ENCODE measurements around the gene DENND2D.
A peak's percentile ranks its signal among the peaks of the same experiment; 100 is the strongest.
"Not testable (repeated sequence)": the region's sequence is repeated elsewhere in the genome, so short reads cannot be mapped to it uniquely, and the experiment has no call there.

The DENND2D gene

DNA sequence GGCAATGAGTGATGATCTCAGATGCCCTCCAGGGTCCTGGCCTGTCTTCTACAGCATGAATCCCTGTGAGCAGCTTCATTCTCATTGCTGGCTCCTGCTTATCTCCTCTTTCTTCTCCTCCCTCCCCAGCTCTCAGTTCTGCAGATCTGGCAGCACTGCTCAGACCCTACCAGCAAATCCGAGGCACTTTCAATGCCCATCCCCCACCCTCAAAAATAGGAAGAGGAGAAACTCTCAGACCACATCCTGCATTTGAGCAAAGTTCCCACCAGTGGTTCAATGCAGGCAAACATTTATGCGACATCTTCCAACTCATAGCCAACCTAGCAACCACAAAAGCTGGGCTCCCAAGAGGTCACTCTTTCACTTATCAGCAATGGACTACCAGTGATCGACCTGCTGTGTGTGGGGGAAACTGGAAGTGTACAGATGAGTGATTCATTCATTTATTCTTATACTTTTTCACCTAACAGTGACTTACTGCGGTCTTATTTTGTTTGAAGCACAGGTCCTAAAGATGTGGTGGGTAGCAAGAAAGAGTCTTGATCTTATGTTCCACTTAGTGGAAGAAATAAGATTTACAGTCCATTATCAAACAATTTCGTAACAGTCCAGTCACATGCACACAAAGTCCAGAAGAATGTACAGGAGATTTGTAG lies 21.3 kb upstream of the DENND2D start:
- no peak for DNase-seq

DNA sequence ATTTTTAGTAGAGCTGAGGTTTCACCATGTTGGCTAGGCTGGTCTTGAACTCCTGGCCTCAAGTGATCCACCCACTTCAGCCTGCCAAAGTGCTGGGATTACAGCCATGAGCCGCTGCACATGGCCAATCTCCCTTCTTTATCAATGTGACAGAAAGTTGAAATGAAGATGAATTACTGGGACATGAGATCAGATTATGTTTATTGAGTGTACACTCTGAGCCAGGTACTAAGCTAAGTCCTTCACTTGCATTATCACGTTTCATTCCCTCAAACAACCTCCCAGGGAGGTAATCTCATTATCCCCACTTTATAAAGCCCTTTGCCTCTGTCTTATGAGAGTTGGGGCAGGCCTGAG lies 20.8 kb upstream of the DENND2D start:
- no peak for DNase-seq

DNA sequence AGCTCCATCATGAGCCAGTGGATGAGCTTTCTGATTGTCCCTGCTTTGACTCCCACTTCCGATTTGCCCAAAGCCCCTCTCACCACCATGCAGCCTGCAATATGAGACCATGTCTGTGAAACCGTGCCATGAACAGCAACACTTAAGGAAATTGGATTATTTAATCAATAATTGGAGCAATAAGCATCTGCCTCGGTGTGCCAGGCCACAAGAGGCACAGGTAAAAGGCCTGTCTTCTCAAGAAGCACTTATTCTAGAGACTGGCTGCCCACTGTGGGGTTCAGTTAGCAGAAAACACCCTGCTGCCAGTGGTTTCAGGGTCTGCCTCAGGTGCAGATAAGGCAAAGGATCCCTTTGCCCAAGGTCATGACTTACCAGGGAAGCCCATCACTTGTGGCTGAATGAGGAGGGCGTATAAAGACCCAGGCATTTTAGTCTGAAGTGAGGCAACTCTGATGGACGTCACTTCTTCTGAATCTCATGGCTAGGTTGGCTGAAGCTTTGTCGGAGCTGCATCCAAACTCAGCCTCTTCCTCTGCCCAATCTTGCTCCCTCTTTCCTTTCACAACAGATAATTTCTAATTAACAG lies 19.9 kb upstream of the DENND2D start:
- no peak for DNase-seq

DNA sequence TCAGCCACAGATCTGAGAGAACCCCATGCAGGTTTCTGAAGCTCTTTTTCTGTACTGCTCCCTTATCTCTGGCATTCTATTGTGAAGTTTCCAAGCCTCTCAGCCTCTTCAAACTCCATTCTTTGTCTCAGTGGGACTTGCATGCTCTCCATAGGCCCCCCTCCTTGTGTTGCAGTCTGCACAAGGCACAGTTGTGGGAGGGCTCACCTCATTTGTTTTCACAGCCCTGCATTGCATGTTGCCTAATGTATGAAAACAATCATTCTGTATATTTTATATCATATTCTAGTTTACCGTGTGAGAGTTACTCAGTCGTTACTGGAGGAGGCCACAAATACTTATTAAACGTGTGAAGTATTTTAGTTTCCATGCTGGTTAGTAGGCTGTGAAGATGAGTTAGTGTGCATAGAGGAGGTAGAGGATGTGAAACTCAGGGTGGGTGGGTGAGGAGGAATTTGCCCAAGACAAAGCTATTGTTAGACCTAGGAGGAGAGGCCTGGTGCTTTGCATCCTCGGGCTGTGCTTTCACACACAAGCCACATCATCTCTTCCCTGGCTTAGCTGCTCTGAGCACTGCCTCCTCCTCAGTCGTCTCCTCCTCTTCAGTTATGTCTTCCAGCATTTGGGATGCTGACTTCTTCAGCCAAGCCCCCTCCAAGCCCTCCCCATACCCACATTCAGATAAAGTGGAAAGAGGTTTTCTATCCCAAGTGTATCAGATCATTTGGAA lies 19.3 kb upstream of the DENND2D start:
- DNase-seq = no peak

DNA sequence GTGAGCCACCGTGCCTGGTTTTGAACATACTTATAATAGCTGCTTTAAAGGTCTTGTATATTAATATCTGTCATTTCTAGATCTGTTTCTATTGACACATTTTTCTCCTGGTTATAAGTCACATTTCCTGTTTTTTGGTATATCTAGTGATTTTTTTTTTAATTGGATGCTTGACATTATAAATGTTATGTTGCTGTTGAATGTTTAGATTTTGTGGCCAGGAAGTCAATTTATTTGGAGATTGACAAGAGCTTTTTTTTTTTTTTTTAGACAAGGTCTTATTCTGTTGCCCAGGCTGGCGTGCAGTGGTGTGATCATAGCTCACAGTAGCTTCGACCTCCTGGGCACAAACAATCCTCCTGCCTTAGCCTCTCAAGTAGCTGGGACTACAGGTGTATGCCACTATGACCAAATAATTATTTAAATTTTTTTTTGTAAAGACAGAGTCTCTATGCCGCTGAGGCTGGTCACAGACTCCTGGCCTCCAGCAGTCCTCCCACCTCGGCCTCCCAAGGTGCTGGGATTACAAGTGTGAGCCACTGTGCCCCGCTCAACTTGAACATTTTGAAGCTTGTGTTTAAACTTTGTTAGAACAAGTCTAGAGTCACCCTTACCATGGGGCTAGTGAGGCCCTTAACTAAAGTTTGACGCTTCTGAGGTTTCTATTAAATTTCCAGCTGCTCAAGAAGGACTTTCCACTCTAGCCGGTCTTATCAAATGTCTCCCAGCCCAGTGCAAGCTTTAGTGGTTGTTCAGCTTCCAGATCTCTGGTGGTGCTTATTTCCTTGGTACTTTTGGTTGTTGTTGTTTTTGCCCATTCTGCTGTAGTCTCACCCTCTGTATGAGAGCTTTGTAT lies 18.5 kb upstream of the DENND2D start:
- no peak for DNase-seq

DNA sequence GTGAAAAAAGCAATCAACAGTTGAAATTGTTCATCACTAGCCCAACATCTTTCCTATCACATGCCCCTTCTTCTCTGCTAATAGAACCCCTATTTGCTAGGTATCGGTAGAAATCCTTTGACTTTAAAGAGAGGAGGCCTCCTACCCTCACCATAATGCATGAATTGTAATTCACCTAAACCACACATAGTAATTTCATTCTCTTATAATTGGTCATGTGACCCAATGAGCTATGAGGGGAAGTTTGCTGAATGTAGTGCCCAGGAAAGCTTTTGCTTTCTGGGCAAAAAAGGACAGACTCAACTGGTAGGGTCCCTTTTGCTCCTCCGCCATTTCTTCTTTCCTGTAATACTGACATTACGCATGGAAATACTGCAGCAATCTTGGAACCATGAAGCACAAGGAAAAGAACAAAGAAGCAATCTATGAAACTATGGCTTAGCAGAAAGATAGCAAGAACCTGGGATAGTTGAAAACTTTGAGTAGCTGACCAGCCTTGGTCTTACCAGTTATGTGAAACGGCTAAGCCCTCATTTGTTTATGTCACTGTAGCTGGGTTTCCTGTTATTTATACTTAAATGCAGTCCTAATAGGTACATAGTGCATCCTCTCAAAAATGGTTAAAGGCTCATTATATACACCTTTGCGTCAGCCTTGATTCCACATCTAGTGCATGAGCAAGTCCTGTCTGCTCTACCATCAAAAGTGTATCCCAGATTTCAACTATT lies 16.9 kb upstream of the DENND2D start:
- DNase-seq = no peak

DNA sequence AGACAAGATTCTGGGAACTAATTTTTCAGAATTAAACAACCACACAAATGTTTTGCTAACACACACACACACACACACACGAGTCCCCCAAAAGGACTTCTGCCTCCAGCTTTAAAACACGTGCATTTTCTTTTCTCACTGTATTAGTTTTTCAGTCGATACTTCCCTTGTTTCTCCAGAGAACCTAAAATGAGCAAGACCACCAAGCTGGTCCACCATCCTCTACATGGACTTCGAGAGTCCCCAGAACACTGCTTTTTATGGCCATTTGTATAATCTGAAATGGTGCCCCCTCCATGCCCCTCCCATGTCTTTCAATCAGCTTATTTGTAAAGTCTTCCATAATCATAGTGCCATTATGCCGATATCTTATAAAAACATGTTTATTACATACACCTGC lies 16.3 kb upstream of the DENND2D start:
- DNase-seq = no peak

DNA sequence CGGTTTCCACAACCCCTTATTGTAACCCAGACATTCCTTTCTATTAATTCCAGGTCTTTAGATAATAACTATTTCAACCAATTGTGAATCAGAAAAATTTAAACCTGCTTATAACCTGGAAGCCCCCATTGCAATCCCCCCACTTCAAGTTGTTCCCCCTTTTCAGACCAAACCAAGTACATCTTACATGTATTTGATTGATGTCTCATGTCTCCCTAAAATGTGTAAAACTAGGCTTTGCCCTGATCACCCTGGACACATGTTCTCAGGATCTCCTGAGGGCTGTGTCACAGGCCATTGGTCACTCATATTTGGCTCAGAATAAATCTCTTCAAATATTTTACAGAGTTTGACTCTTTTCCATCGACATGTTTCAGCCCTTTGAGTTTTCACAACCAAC lies 14.8 kb upstream of the DENND2D start:
- not testable (repeated sequence) for DNase-seq

DNA sequence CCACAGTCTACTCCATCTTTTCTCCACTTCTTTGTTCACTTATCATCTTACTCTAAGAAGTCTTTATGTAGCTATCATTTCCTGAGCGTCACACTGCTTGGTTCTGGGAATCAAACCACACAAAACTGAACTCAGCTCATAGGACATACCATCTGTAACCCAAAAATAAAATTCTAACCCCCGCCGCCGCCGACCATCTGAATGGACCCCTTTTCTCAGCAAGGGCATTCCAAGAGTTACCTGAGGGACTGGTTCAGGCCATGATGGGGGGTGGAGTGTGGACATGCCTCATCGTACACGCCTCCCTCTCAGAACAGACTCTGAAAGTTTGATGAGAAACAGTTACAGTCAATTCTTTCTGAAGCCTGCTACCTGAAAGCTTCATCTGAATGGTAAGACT lies 14.4 kb upstream of the DENND2D start:
- no peak for DNase-seq

DNA sequence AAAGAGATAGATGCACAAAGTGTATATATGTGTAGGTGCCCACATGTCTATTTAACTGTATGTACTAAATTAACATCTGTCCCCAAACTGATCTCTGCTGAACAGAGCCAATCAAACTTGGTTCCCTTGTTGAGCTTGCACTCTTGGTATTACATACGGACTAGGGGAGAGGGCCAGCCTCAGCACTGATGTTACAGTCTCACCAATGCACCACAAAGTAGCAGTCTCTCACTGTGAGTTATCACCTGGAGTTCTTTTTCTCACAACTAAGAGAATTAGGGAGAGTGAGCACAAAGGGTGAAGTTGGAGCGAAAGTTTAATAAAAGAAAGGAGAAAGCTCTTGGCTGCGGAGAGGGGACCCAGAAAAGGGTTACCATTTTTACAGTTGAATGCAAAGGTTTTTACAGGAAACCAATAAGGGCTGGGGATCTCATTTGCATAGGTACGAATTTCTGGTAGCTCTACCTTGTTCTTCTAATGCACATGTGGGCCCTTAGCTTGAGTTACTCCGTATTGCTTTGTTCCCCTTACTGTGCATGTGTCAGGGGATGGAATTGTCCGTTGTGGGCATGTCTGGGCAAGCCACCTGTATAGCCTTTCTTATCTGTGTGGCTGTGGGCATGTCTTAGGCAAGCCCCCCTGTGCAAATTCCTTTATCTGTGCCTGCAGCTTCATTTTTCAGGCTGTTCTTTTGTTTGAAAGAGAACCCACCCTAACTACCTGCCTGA lies 13.8 kb upstream of the DENND2D start:
- DNase-seq = no peak

DNA sequence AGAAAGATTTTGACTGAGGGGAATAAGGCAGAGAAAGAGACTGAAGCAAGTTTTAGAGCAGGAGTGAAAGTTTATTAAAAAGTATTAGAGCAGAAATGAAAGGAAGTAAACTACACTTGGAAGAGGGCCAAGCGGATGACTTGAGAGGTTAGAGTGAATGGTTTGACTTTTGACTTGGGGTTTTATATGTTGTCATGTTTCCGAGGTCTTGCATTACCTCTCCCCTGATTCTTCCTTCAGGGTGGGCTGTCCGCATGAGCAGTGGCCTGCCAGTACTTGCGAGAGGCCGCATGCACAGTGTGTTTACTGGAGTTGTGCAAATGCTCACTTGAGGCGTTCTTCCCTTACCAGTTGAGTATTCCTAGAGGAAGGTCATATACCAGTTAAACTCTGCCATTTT lies 13.0 kb upstream of the DENND2D start:
- no peak for DNase-seq

DNA sequence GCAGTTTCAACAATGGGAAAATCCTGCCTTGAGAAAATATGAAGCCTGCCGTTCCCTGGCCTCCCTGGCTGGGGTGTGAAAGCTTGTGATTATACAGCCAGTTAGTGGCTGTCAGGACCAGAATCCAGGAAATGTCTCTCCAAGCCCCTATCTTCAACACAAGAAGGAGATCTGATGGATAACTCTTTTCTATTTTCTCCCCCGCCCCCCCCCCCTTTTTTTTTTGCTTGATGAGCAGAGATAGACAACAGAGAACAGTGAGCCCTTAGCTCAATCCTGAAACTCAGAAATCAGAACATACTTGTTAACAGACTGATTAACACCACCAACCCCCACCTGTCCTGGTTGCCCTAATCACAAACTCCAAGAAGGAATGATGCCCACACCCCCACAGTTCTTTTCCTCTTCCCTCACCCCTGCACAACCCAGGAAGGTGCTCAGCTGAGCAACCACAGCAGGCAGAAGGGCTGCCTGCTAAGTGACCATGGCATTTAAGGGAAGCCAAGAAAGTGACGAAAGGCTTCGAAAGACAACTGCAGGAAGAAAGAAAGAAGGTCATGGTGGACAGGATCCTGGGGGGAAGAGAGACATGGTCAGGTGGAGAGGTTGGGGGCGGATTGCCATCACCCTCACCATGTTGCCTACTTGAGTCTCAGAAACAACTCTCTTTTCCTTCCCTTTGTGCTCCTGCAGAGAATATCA lies 12.3 kb upstream of the DENND2D start:
- no peak for DNase-seq

DNA sequence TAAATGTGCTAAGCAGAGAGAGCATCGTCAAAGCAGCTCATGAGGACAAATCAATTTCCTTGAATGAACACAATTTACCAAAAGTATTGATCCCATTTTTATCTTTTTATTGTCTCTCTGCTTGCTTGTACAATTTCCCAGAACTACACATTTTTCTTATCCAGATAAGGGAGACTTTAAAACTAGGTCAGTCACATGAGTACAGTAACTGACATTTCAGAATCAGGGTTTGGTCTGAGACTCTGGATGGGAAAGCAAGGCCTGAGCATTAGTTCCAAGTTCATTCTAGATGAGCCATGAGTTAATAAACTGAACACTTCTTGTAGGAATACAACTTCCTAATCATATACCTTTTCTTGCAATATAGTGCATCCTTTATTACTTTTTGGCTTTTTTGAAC lies 11.5 kb upstream of the DENND2D start:
- no peak for DNase-seq

DNA sequence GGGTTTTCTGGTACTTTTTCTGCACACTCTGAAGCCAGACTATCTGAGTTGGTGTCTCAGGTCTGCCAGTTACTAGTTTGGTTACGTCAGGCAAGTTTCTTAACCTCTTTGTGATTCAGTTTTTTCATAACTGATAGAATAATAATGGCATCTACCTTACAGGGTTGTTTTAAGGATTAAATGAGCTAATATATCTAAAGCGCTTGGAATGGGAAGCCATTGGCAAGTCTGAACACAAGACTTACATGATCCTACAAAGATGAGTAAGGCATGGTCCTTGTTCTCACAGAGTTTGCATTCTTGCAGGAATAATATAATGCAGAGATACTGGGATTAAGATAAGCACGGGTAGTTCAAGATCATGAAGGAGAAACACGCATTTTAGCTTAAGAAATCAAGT lies 9.2 kb upstream of the DENND2D start:
- DNase-seq = no peak

DNA sequence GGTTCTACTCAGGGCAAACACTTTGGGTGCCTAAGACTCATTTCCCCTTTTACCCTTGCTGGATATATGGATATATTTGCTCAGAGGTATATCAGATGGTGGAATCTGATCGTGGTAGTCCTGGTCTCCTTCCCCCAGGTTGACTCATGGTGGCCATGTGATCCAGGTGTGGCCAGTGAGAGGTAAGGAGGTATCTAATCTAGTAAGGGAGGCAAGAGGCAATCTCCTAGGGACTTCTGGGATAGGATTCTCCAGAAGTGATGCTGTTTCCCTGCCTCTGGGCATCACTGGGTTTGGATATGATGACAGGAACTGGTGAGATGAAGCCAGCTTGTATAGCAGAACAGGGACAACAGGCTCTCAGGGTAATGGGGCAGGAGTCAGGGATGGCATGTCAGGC lies 8.5 kb upstream of the DENND2D start:
- DNase-seq = no peak

DNA sequence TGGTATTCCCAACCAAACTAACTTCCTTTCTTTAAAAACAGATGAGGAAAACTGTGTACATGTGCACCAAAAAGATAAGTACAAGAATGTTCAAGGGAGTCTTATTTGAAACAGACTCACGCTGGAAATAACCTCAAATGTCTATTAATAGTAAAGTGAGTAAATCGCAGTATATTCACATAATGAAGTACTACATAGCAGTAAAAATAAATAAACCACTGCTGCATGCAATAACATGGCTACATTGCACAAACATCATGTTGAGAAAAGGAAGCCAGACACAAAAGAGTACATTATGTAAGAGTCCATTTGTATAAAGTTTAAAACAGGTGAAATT lies 5.2 kb upstream of the DENND2D start:
- DNase-seq = no peak

DNA sequence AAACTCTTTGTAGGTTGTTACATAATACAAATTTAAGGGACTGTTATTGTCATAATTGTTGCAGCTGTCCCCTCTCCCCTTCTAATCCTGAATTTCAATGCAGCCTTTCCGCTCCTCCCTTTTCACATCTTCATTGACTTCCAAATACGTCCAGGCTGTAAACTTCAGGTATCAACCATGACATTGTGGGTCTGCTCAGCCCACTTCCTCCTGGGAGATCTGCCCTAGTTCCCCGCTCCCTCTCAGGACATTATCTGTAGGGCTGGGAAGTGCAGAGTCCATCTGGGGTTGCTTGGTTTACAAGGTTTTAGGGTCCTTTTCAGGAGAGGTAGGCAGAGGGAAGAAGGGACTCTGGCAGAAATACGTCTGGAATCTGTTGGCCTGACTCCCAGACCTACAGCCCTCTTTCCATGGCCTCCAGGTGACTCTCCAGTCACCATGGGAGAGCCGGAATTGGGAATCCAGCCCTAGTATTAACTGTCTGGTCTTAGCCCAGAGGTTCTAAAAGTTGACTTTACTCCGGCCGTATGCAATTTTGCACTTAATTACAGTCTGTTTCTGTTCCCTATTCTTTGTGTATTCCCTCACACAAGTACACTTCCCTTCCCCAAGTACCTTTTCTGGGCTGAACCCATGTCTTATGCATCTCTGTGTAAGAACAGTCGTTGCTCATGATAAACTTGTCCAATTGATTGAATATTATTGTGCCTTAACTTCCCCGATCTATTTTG lies 4.7 kb upstream of the DENND2D start:
- no peak for DNase-seq

DNA sequence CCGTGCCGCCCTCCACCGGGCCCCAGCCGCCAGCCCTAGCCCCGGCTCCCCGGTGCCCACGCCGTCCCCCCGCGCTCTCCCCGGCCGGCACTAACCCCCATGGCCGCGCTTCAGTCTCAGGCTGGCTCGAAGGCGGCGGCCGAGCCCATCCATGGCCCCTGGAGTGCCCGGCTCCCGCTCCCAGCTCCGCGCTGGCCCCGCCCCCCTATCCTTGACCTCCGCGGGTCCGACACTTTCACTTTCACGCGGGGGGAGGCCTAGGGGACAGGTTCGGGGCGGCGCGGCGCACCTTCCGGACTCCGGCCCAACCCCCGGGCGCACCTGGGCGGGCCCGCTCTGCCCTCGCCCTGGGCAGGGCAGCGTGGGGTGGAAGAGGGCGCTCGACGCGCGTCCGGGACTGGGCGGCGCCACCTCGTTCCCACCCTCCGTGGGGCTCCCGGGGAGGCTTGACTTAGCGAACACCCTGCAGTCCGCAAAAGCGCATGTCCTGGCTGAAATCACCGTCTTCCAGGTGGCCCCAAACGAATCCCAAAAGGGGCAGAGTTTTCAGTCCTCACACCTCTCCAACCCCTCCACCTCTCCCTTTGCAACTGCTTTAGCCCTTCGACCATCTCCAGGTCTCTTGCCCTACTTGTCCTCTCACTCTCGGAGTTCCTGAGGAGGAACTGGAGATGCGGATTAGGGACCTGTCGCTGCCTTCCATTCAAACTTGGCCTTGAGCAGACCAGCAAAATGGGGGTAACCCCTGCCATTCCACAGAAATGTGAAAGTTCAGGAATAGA lies 3.9 kb upstream of the DENND2D start:
- peak; percentile 51 for DNase-seq

DNA sequence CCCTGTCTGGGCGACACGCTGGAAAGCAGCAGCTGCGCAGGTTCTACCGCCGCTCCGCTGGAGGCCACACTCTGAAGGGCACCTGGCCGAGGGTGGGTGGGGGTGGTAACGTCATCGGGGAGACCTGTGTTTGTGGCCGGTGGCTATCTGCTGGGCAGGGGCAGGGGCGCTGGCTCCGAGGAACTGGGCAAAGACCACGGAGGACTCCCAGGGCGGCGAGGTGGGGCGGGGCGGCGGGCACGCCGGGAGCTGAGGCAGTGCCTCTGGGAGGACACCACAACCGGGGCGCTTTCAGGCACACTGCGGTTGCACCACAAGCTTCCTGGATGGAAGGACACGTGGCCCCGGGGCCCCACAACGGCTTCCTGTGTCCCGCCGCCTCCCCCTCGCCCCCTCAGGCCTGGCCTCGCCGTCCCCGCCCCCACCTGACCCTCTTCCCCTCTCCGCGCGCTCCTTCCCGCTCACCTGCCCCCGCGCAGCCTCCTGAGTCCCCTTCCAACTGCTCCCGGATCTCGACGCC lies 3.3 kb upstream of the DENND2D start:
- DNase-seq = peak; percentile 71
